Neural cell (in vitro differentiated cells): Measurements from ENCODE around the gene NOC4L. TPM values are rescaled to one million over a fixed set of nuclear protein-coding genes. Genes with fewer than 3 reads are reported as not detected.

Experiments
- H2AFZ ChIP-seq: fragments of 200-600, 300-800 bp; sonication (generic), shearing (Covaris generic); 2 replicates; pipeline ENCODE4 v1.6.0; 2014; ENCODE audit warnings: low read depth, mild to moderate bottlenecking, antibody characterized with exemption, low read length, moderate library complexity
- H3F3A ChIP-seq: fragments of 200-600 bp; shearing (Covaris generic); 2 replicates; pipeline ENCODE4 v1.6.1; 2016; ENCODE audit warnings: mild to moderate bottlenecking, moderate library complexity, mixed read lengths, antibody characterized with exemption, low read length; ENCODE audit not compliant: insufficient read depth, poor library complexity, severe bottlenecking
- H3K27ac ChIP-seq: fragments of 200-600, 300-800 bp; sonication (generic), shearing (Covaris generic); 2 replicates; pipeline ENCODE4 v1.5.1; 2014; ENCODE audit warnings: mild to moderate bottlenecking, low read length, moderate library complexity
- H3K27me3 ChIP-seq: fragments of 300-800, 200-600 bp; sonication (generic), shearing (Covaris generic); 2 replicates; pipeline ENCODE4 v1.6.0; 2014; ENCODE audit warnings: mild to moderate bottlenecking, low read depth, low read length, moderate library complexity; ENCODE audit not compliant: insufficient read depth
- H3K36me3 ChIP-seq: fragments of 300-800, 200-600 bp; sonication (generic), shearing (Covaris generic); 2 replicates; pipeline ENCODE4 v1.5.1; 2014; ENCODE audit warnings: mild to moderate bottlenecking, antibody characterized with exemption, low read length, moderate library complexity; ENCODE audit not compliant: insufficient read depth
- H3K4me2 ChIP-seq: fragments of 300-800, 200-600 bp; sonication (generic), shearing (Covaris generic); 2 replicates; pipeline ENCODE4 v1.6.0; 2014; ENCODE audit warnings: mild to moderate bottlenecking, low read length
- H3K4me3 ChIP-seq: fragments of 300-800, 200-600 bp; sonication (generic), shearing (Covaris generic); 2 replicates; pipeline ENCODE4 v1.5.1; 2014; ENCODE audit warnings: mild to moderate bottlenecking, low read length, moderate library complexity
- H3K79me2 ChIP-seq: fragments of 200-600 bp; shearing (Covaris generic); replicated peaks from 2 replicates; pipeline ENCODE4 v1.6.0; 2014; ENCODE audit warnings: mild to moderate bottlenecking, low read length, moderate library complexity; ENCODE audit not compliant: insufficient read depth
- H3K9ac ChIP-seq: fragments of 300-800, 200-600 bp; sonication (generic), shearing (Covaris generic); 2 replicates; pipeline ENCODE4 v1.6.1; 2016; ENCODE audit warnings: mild to moderate bottlenecking, low read length, mixed read lengths
- H3K9me2 ChIP-seq: fragments of 200-600 bp; shearing (Covaris generic); 2 replicates; pipeline ENCODE4 v1.6.1; 2016; ENCODE audit warnings: mild to moderate bottlenecking, low read length, mixed read lengths; ENCODE audit not compliant: insufficient read depth
- H3K9me3 ChIP-seq: fragments of 200-600, 300-800 bp; sonication (generic), shearing (Covaris generic); 2 replicates; pipeline ENCODE4 v1.6.1; 2016; ENCODE audit warnings: mild to moderate bottlenecking, mixed run types, low read length, moderate library complexity, mixed read lengths
- H4K20me1 ChIP-seq: fragments of 200-600 bp; shearing (Covaris generic); 2 replicates; pipeline ENCODE4 v1.6.1; 2016; ENCODE audit warnings: mild to moderate bottlenecking, mixed run types; ENCODE audit not compliant: insufficient read depth
- CTCF ChIP-seq: fragments of 450-650 bp; IDR thresholded peaks from 2 replicates; pipeline ENCODE4 v1.5.1; 2014; ENCODE audit warnings: antibody characterized with exemption, mild to moderate bottlenecking, moderate library complexity; ENCODE audit not compliant: poor library complexity, severe bottlenecking
- EP300 ChIP-seq: fragments of 450-650 bp; conservative IDR thresholded peaks from 2 replicates; pipeline ENCODE4 v1.6.1; 2014; ENCODE audit warnings: antibody characterized with exemption, mild to moderate bottlenecking, moderate library complexity; ENCODE audit not compliant: poor library complexity, severe bottlenecking
- EZH2 ChIP-seq: fragments of 200-600, 300-800 bp; shearing (Covaris generic), sonication (generic); IDR thresholded peaks from 2 replicates; pipeline ENCODE4 v1.6.1; 2014; ENCODE audit warnings: antibody characterized with exemption, low read length, borderline replicate concordance, mild to moderate bottlenecking; ENCODE audit not compliant: insufficient read depth, poor library complexity, severe bottlenecking
- MXI1 ChIP-seq: fragments of 450-650 bp; conservative IDR thresholded peaks from 2 replicates; pipeline ENCODE4 v1.6.1; 2014; ENCODE audit warnings: antibody characterized with exemption, mild to moderate bottlenecking; ENCODE audit not compliant: poor library complexity, severe bottlenecking
- POLR2AphosphoS5 ChIP-seq: IDR thresholded peaks from 2 replicates; pipeline ENCODE4 v1.6.1; 2012
- RAD21 ChIP-seq: fragments of 450-650 bp; conservative IDR thresholded peaks from 2 replicates; pipeline ENCODE4 v1.6.1; 2014; ENCODE audit warnings: antibody characterized with exemption, mild to moderate bottlenecking, moderate library complexity
- REST ChIP-seq: IDR thresholded peaks from 2 replicates; pipeline ENCODE4 v1.6.1; 2012; ENCODE audit warnings: borderline replicate concordance
- SMC3 ChIP-seq: fragments of 450-650 bp; conservative IDR thresholded peaks from 2 replicates; pipeline ENCODE4 v1.6.1; 2014; ENCODE audit warnings: antibody characterized with exemption, mild to moderate bottlenecking, moderate library complexity; ENCODE audit not compliant: poor library complexity
- TAF1 ChIP-seq: IDR thresholded peaks from 2 replicates; pipeline ENCODE4 v1.6.1; 2012; ENCODE audit warnings: low read depth
- polyA plus RNA-seq: library from polyadenylated mRNA; depleted of rRNA; stranded (reverse); fragments of >200 nt; gene quantifications from 2 replicates; pipeline ENCODE4 v1.2.3, GENCODE V29; 2014

NOC4L gene
- polyA plus RNA-seq, 1 donor from 2014 or later = 26.9 TPM

GRCh38 chr12:132200800-132201199 is 56.5 kb downstream of the NOC4L start:
- H3F3A ChIP-seq = no peaks in the 10 kb centered on the region
- H3K9me2 ChIP-seq = no peaks in the 10 kb centered on the region
- H3K4me2 ChIP-seq = no peak overlapping the region
- no peaks in the 10 kb centered on the region for H3K79me2 ChIP-seq
- H3K9me3 ChIP-seq = no peaks in the 10 kb centered on the region
- H3K4me3 ChIP-seq = no peak overlapping the region
- no peaks in the 10 kb centered on the region for H3K27me3 ChIP-seq
- H3K36me3 ChIP-seq = no peaks in the 10 kb centered on the region
- no peaks in the 10 kb centered on the region for H4K20me1 ChIP-seq
- no peak overlapping the region for H3K27ac ChIP-seq
- no peak overlapping the region for H3K9ac ChIP-seq
- H2AFZ ChIP-seq = no peak overlapping the region
- TF ChIP-seq RAD21 = no peak
- TF ChIP-seq POLR2AphosphoS5 = no peak
- no peak for TF ChIP-seq MXI1
- no peak for TF ChIP-seq CTCF
- TF ChIP-seq REST = no peak

- TF ChIP-seq EZH2 = no peak
- TF ChIP-seq RAD21 = no peak
- TF ChIP-seq POLR2AphosphoS5 = no peak
- no peak for TF ChIP-seq TAF1
- TF ChIP-seq REST = no peak
- no peak for TF ChIP-seq MXI1
- no peak for TF ChIP-seq CTCF
- no peak for TF ChIP-seq EP300
- no peak for TF ChIP-seq SMC3
- no peaks in the 10 kb centered on the region for H3K36me3 ChIP-seq
Observed at GRCh38 chr12:132201391-132202120, 57.3 kb downstream of the NOC4L start.

More at GRCh38 chr12:132201391-132202120, 57.3 kb downstream of the NOC4L start:
- Histone ChIP-seq H3K79me2 (no peaks in the 10 kb centered on the region), H4K20me1 (no peaks in the 10 kb centered on the region), H2AFZ (no peak overlapping the region), H3K9me3 (no peaks in the 10 kb centered on the region), H3K27ac (no peak overlapping the region), H3K27me3 (no peaks in the 10 kb centered on the region), H3K9me2 (no peaks in the 10 kb centered on the region), H3K9ac (no peak overlapping the region), H3F3A (no peaks in the 10 kb centered on the region), H3K4me2 (no peak overlapping the region), H3K4me3 (no peak overlapping the region)
